H9 (cell line): ENCODE measurements around the gene USB1. TPM values are rescaled to one million over a fixed set of nuclear protein-coding genes. Genes with fewer than 3 reads are reported as not detected.

Experiments
- DNase-seq: peaks from one replicate; pipeline ENCODE4 v3.0.0-alpha.2; 2017
- H2AFZ ChIP-seq: one replicate; pipeline ENCODE4 v1.6.1; 2013; ENCODE audit warnings: mild to moderate bottlenecking, low read length, control low read depth, moderate library complexity
- H2AK5ac ChIP-seq: 2 replicates; pipeline ENCODE4 v1.6.1; 2013; ENCODE audit warnings: low read length, control low read depth, mixed read lengths; ENCODE audit not compliant: insufficient read length
- H2BK120ac ChIP-seq: one replicate; pipeline ENCODE4 v1.6.1; 2013; ENCODE audit warnings: low read depth, mild to moderate bottlenecking, low read length, control low read depth, inconsistent platforms; ENCODE audit not compliant: poor library complexity, severe bottlenecking
- H2BK12ac ChIP-seq: 2 replicates; pipeline ENCODE4 v1.6.1; 2013; ENCODE audit warnings: low read length, control low read depth, mixed read lengths, low read depth; ENCODE audit not compliant: insufficient read length
- H2BK15ac ChIP-seq: 2 replicates; pipeline ENCODE4 v1.6.1; 2013; ENCODE audit warnings: low read depth, low read length, control low read depth
- H2BK20ac ChIP-seq: one replicate; pipeline ENCODE4 v1.6.1; 2013; ENCODE audit warnings: low read depth, mild to moderate bottlenecking, low read length, control low read depth, inconsistent platforms; ENCODE audit not compliant: poor library complexity, severe bottlenecking
- H2BK5ac ChIP-seq: 2 replicates; pipeline ENCODE4 v1.6.1; 2013; ENCODE audit warnings: low read length, control low read depth, mixed read lengths; ENCODE audit not compliant: insufficient read length
- H3K14ac ChIP-seq: 2 replicates; pipeline ENCODE4 v1.6.1; 2013; ENCODE audit warnings: low read length, control low read depth; ENCODE audit not compliant: insufficient read depth
- H3K18ac ChIP-seq: 2 replicates; pipeline ENCODE4 v1.6.1; 2013; ENCODE audit warnings: low read depth, mild to moderate bottlenecking, mixed read lengths, low read length, control low read depth; ENCODE audit not compliant: insufficient read length
- H3K23ac ChIP-seq: 2 replicates; pipeline ENCODE4 v1.6.1; 2013; ENCODE audit warnings: low read length, control low read depth, mixed read lengths, low read depth; ENCODE audit not compliant: insufficient read length
- H3K23me2 ChIP-seq: 2 replicates; pipeline ENCODE4 v1.6.1; 2013; ENCODE audit warnings: low read depth, mild to moderate bottlenecking, mixed read lengths, low read length, control low read depth; ENCODE audit not compliant: insufficient read length, poor library complexity, severe bottlenecking
- H3K27ac ChIP-seq: 2 replicates; pipeline ENCODE4 v1.5.1; 2013; ENCODE audit warnings: low read length, control low read depth, mixed read lengths, low read depth; ENCODE audit not compliant: insufficient read length
- H3K27me3 ChIP-seq: 2 replicates; pipeline ENCODE4 v1.6.1; 2013; ENCODE audit warnings: low read length, control low read depth, inconsistent platforms; ENCODE audit not compliant: insufficient read depth
- H3K4ac ChIP-seq: 2 replicates; pipeline ENCODE4 v1.6.1; 2013; ENCODE audit warnings: low read depth, mild to moderate bottlenecking, control low read depth, inconsistent platforms, low read length, moderate library complexity
- H3K4me1 ChIP-seq: 2 replicates; pipeline ENCODE4 v1.6.1; 2013; ENCODE audit warnings: low read length, control low read depth, inconsistent platforms; ENCODE audit not compliant: insufficient read depth
- H3K4me2 ChIP-seq: 2 replicates; pipeline ENCODE4 v1.6.1; 2013; ENCODE audit warnings: low read length, control low read depth, mixed read lengths; ENCODE audit not compliant: insufficient read length, insufficient read depth
- H3K56ac ChIP-seq: 2 replicates; pipeline ENCODE4 v1.6.1; 2013; ENCODE audit warnings: low read depth, mild to moderate bottlenecking, mixed read lengths, low read length, control low read depth; ENCODE audit not compliant: insufficient read length
- H3K79me1 ChIP-seq: 2 replicates; pipeline ENCODE4 v1.6.1; 2013; ENCODE audit warnings: low read depth, mild to moderate bottlenecking, moderate library complexity, low read length, control low read depth, inconsistent platforms; ENCODE audit not compliant: insufficient read depth, poor library complexity, severe bottlenecking
- H3K79me2 ChIP-seq: 2 replicates; pipeline ENCODE4 v1.6.1; 2013; ENCODE audit warnings: low read length, control low read depth, inconsistent platforms; ENCODE audit not compliant: insufficient read depth
- H3K9ac ChIP-seq: 2 replicates; pipeline ENCODE4 v1.6.1; 2013; ENCODE audit warnings: low read length, control low read depth, mixed read lengths; ENCODE audit not compliant: insufficient read length; ENCODE audit errors: extremely low read depth
- H3K9me3 ChIP-seq: one replicate; pipeline ENCODE4 v1.6.1; 2013; ENCODE audit warnings: low read depth, low read length, inconsistent platforms; ENCODE audit not compliant: control insufficient read depth
- H3T11ph ChIP-seq: one replicate; pipeline ENCODE4 v1.6.1; 2013; ENCODE audit warnings: mild to moderate bottlenecking, low read length, control low read depth, inconsistent platforms
- H4K20me1 ChIP-seq: one replicate; pipeline ENCODE4 v1.6.1; 2013; ENCODE audit not compliant: control insufficient read depth, insufficient read length, insufficient read depth
- H4K5ac ChIP-seq: 2 replicates; pipeline ENCODE4 v1.6.1; 2013; ENCODE audit warnings: low read depth, mild to moderate bottlenecking, mixed read lengths, low read length, control low read depth; ENCODE audit not compliant: insufficient read length
- H4K8ac ChIP-seq: replicated peaks from 2 replicates; pipeline ENCODE4 v1.6.1; 2013; ENCODE audit warnings: low read length, control low read depth, mixed read lengths, low read depth; ENCODE audit not compliant: insufficient read length
- H4K91ac ChIP-seq: 2 replicates; pipeline ENCODE4 v1.6.1; 2013; ENCODE audit warnings: low read depth, mild to moderate bottlenecking, moderate library complexity, mixed read lengths, low read length, control low read depth; ENCODE audit not compliant: insufficient read length
- H3K27ac Mint-ChIP-seq, 3 experiments: 2 replicates in 2 of 3; 3 replicates in 1 of 3; pipeline ENCODE4 v1.8.0; 2020 to 2021; ENCODE audit warnings: mixed read lengths in 3 of 3, mild to moderate bottlenecking in 1 of 3, moderate library complexity in 1 of 3
- H3K27me3 Mint-ChIP-seq: 2 replicates; pipeline ENCODE4 v1.8.0; 2021; ENCODE audit warnings: low read depth, mild to moderate bottlenecking, moderate library complexity, mixed read lengths
- H3K36me3 Mint-ChIP-seq, 3 experiments: 2 replicates in 2 of 3; 3 replicates in 1 of 3; pipeline ENCODE4 v1.8.0; 2020 to 2021; ENCODE audit warnings: low read depth in 3 of 3, mixed read lengths in 3 of 3; ENCODE audit not compliant: insufficient read depth in 1 of 3
- H3K4me1 Mint-ChIP-seq, 2 experiments: 2 replicates each; pipeline ENCODE4 v1.8.0; 2020; ENCODE audit warnings: mixed read lengths in 2 of 2
- H3K4me3 Mint-ChIP-seq, 2 experiments: 2 replicates in 1 of 2; 3 replicates in 1 of 2; pipeline ENCODE4 v1.8.0; 2020 to 2021; ENCODE audit warnings: mild to moderate bottlenecking in 2 of 2, mixed read lengths in 2 of 2, moderate library complexity in 1 of 2
- H3K9me3 Mint-ChIP-seq, 2 experiments: 2 replicates in 1 of 2; 3 replicates in 1 of 2; pipeline ENCODE4 v1.8.0; 2020; ENCODE audit warnings: mild to moderate bottlenecking in 2 of 2, mixed read lengths in 2 of 2, moderate library complexity in 1 of 2
- WGBS: extraction: QIAGEN DNeasy Blood & Tissue Kit; methylation state at CpG from one replicate; pipeline ENCODE4 v1.1.7; 2013; ENCODE audit warnings: missing lambda C conversion rate, low lambda C conversion rate, mixed read lengths; ENCODE audit not compliant: insufficient read length; ENCODE audit errors: extremely low coverage; 5-methylcytosine and 5-hydroxymethylcytosine counted together
- total RNA-seq: library from RNA; stranded (reverse); gene quantifications from 2 replicates; pipeline ENCODE4 v1.2.1, GENCODE V29; 2021
- TF ChIP-seq, protein P1 (sequence below): fragments of 200-600 bp; sonication (generic); conservative IDR thresholded peaks from 3 replicates; pipeline ENCODE4 v1.8.0; 2021; ENCODE audit warnings: antibody characterized with exemption, mild to moderate bottlenecking

The USB1 gene
- total RNA-seq, 1 experiment from 2014 or later, result 65.0 TPM

GRCh38 chr16:58054289-58054688 lies 53.1 kb downstream of the USB1 start:
- WGBS, result no CpG with 5 or more reads among the region's 10 CpGs
- no peak overlapping the region for H3T11ph ChIP-seq
- no peak overlapping the region for H2BK20ac ChIP-seq
- no peaks in the 10 kb centered on the region for H3K9me3 ChIP-seq
- no peak overlapping the region for H4K91ac ChIP-seq
- H2BK12ac ChIP-seq, result no peak overlapping the region
- peaks cover 6 to 11% of the 10 kb centered on the region in 2 experiments; a peak in 3 of 4 replicates for H3K4me1 Mint-ChIP-seq
- H2BK120ac ChIP-seq, result no peak overlapping the region
- H2AFZ ChIP-seq, result no peak overlapping the region
- no peak overlapping the region for H3K9ac ChIP-seq
- H3K23me2 ChIP-seq, result no peaks in the 10 kb centered on the region
- H3K27me3 Mint-ChIP-seq, result peaks cover 12% of the 10 kb centered on the region
- peaks cover 6 to 7% of the 10 kb centered on the region in 2 experiments; a peak in 4 of 5 replicates for H3K9me3 Mint-ChIP-seq
- no peaks in the 10 kb centered on the region for H3K79me2 ChIP-seq
- H3K27ac ChIP-seq, result no peak overlapping the region
- H2AK5ac ChIP-seq, result no peak overlapping the region
- no peak overlapping the region for H3K4ac ChIP-seq
- H3K79me1 ChIP-seq, result no peaks in the 10 kb centered on the region
- no peak overlapping the region for H3K23ac ChIP-seq
- H3K27ac Mint-ChIP-seq, result no peak overlapping the region
- H4K8ac ChIP-seq, result no peak overlapping the region
- H3K36me3 Mint-ChIP-seq, result peaks cover 0 to 4% (median 0%) of the 10 kb centered on the region in 3 experiments; a peak in 2 of 7 replicates
- H3K4me2 ChIP-seq, result no peak overlapping the region
- no peak overlapping the region for H3K18ac ChIP-seq
- H3K56ac ChIP-seq, result no peak overlapping the region
- TF ChIP-seq, protein P1, sequence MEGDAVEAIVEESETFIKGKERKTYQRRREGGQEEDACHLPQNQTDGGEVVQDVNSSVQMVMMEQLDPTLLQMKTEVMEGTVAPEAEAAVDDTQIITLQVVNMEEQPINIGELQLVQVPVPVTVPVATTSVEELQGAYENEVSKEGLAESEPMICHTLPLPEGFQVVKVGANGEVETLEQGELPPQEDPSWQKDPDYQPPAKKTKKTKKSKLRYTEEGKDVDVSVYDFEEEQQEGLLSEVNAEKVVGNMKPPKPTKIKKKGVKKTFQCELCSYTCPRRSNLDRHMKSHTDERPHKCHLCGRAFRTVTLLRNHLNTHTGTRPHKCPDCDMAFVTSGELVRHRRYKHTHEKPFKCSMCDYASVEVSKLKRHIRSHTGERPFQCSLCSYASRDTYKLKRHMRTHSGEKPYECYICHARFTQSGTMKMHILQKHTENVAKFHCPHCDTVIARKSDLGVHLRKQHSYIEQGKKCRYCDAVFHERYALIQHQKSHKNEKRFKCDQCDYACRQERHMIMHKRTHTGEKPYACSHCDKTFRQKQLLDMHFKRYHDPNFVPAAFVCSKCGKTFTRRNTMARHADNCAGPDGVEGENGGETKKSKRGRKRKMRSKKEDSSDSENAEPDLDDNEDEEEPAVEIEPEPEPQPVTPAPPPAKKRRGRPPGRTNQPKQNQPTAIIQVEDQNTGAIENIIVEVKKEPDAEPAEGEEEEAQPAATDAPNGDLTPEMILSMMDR, result no peak
- H3K27me3 ChIP-seq, result no peaks in the 10 kb centered on the region
- no peak overlapping the region for H3K4me3 Mint-ChIP-seq
- no peak for DNase-seq
- no peak overlapping the region for H2BK5ac ChIP-seq
- H4K20me1 ChIP-seq, result no peaks in the 10 kb centered on the region
- H3K4me1 ChIP-seq, result no peaks in the 10 kb centered on the region
- no peak overlapping the region for H2BK15ac ChIP-seq
- no peak overlapping the region for H3K14ac ChIP-seq
- H4K5ac ChIP-seq, result no peak overlapping the region
